ENCODE data around the gene SNRNP35.
"Not testable (repeated sequence)": the region's sequence is repeated elsewhere in the genome, so short reads cannot be mapped to it uniquely, and the experiment has no call there.

Gene SNRNP35

GRCh38 chr12:123514582-123515221 is 56.8 kb downstream of the SNRNP35 start:
- CTCF ChIA-PET = interaction anchor here (0.5 to 1.0 kb wide), 2 partner anchors 69 to 91 kb away, joined by 3 read pairs; no protein-coding TSS in a partner anchor
- H3K4me3 ChIP-seq (ENCODE audit: low read depth, low read length); H3K27ac ChIP-seq (ENCODE audit: extremely low read depth, low read depth, low read length); H3K9me3 ChIP-seq (ENCODE audit: control insufficient read depth, insufficient read depth, low read depth, low read length); H3K4me1 ChIP-seq (ENCODE audit: control insufficient read depth, insufficient read depth, low read length); POLR2A ChIA-PET: not testable (repeated sequence)
- peak; percentile 97 for TF ChIP-seq ZNF121 (tag by site-specific recombination; IDR thresholded peaks at IDR 0.05)
- TF ChIP-seq ZNF664 (tag by site-specific recombination; IDR thresholded peaks at IDR 0.05) = peak; percentile 99
- peaks cover 49 to 73% of the 10 kb centered on the region in 2 experiments for H3K36me3 ChIP-seq (ENCODE audit: control insufficient read depth in 2 of 2, insufficient read depth in 1 of 2, low read length in 2 of 2)

GRCh38 chr12:123516216-123516780 is 58.4 kb downstream of the SNRNP35 start:
- no peaks in the 10 kb centered on the region for H3K9me3 ChIP-seq (ENCODE audit: control insufficient read depth, insufficient read depth, low read depth, low read length)
- POLR2A ChIA-PET = no interaction called here
- H3K4me3 ChIP-seq (ENCODE audit: low read depth, low read length) = no peak overlapping the region
- peaks cover 48 to 75% of the 10 kb centered on the region in 2 experiments for H3K36me3 ChIP-seq (ENCODE audit: control insufficient read depth in 2 of 2, insufficient read depth in 1 of 2, low read length in 2 of 2)
- TF ChIP-seq ZIC2 (tag by site-specific recombination; IDR thresholded peaks at IDR 0.05) (peak; percentile 73), ZNF600 (tag by site-specific recombination; IDR thresholded peaks at IDR 0.05) (peak; percentile 43; the same call in 1 of the 2 replicates), ZNF48 (tag by site-specific recombination; IDR thresholded peaks at IDR 0.05) (no peak)
- no peak overlapping the region for H3K27ac ChIP-seq (ENCODE audit: extremely low read depth, low read depth, low read length)
- H3K4me1 ChIP-seq (ENCODE audit: control insufficient read depth, insufficient read depth, low read length) = no peaks in the 10 kb centered on the region
- CTCF ChIA-PET = no interaction called here

All from HEK293 (cell line).